WTC11 (cell line): ENCODE data around the gene ZRANB2. TPM values are rescaled to one million over a fixed set of nuclear protein-coding genes. Genes with fewer than 3 reads are reported as not detected.

Experiments used
- ATAC-seq: fragments of 200-7000 bp; cut with Tn5 transposase; 2 replicates; pipeline ENCODE4 v1.10.0; 2021; ENCODE audit warnings: mild to moderate bottlenecking, moderate library complexity
- CTCF ChIA-PET: fragments of 300-600 bp; sonication (Branson Sonifier 250); formaldehyde crosslinking; loops from one replicate; lab custom pipeline; 2021; ENCODE audit warnings: antibody characterized with exemption; lab: Charles Lee
- POLR2A ChIA-PET: fragments of 350-600 bp; sonication (Branson Sonifier 250); formaldehyde crosslinking; loops from one replicate; lab custom pipeline; 2021; ENCODE audit warnings: antibody characterized with exemption; lab: Charles Lee
- DNase-seq: peaks from one replicate; pipeline ENCODE4 v3.0.0; 2021; ENCODE audit warnings: low spot score
- H3K27ac Mint-ChIP-seq: 2 replicates; pipeline ENCODE4 v1.8.0; 2021; ENCODE audit warnings: mixed read lengths
- H3K27me3 Mint-ChIP-seq: 2 replicates; pipeline ENCODE4 v1.8.0; 2021; ENCODE audit warnings: low read depth, mild to moderate bottlenecking, moderate library complexity, mixed read lengths
- H3K36me3 Mint-ChIP-seq: 2 replicates; pipeline ENCODE4 v1.8.0; 2021; ENCODE audit warnings: mixed read lengths
- H3K4me1 Mint-ChIP-seq: 2 replicates; pipeline ENCODE4 v1.8.0; 2022; ENCODE audit warnings: mixed read lengths
- H3K4me3 Mint-ChIP-seq: 2 replicates; pipeline ENCODE4 v1.8.0; 2021; ENCODE audit warnings: mild to moderate bottlenecking, moderate library complexity, mixed read lengths
- H3K9me3 Mint-ChIP-seq: 2 replicates; pipeline ENCODE4 v1.8.0; 2021; ENCODE audit warnings: mixed read lengths
- CREB1 ChIP-seq: sonication (generic); formaldehyde crosslinking; IDR thresholded peaks from 2 replicates; pipeline ENCODE4 v1.8.0; 2023; ENCODE audit warnings: mild to moderate bottlenecking, missing genetic modification reagents
- ETV6 ChIP-seq: sonication (generic); formaldehyde crosslinking; IDR thresholded peaks from 2 replicates; pipeline ENCODE4 v1.8.1; 2022; ENCODE audit warnings: mild to moderate bottlenecking, missing genetic modification reagents
- GTF2I ChIP-seq: fragments of 250-450 bp; sonication (Bioruptor Pico); conservative IDR thresholded peaks from 2 replicates; pipeline ENCODE4 v1.4.0; 2021; ENCODE audit warnings: mild to moderate bottlenecking
- IRF2 ChIP-seq: sonication (generic); formaldehyde crosslinking; IDR thresholded peaks from 2 replicates; pipeline ENCODE4 v1.8.0; 2022; ENCODE audit warnings: low read depth, missing genetic modification reagents, borderline replicate concordance
- JAZF1 ChIP-seq: fragments of 250-450 bp; sonication (Bioruptor Pico); IDR thresholded peaks from 2 replicates; pipeline ENCODE4 v1.9.0; 2021; ENCODE audit warnings: moderate library complexity, mild to moderate bottlenecking, inconsistent platforms
- MYBL2 ChIP-seq: sonication (generic); formaldehyde crosslinking; IDR thresholded peaks from 2 replicates; pipeline ENCODE4 v1.8.1; 2023; ENCODE audit warnings: mild to moderate bottlenecking, moderate library complexity, missing genetic modification reagents
- NR1H2 ChIP-seq: sonication (generic); formaldehyde crosslinking; IDR thresholded peaks from 2 replicates; pipeline ENCODE4 v1.9.0; 2021; ENCODE audit warnings: mild to moderate bottlenecking, moderate library complexity, missing genetic modification reagents
- SMAD4 ChIP-seq: sonication (generic); formaldehyde crosslinking; IDR thresholded peaks from 2 replicates; pipeline ENCODE4 v1.8.0; 2022; ENCODE audit warnings: mild to moderate bottlenecking, missing genetic modification reagents
- TEAD4 ChIP-seq: sonication (generic); formaldehyde crosslinking; IDR thresholded peaks from 2 replicates; pipeline ENCODE4 v1.8.0; 2022; ENCODE audit warnings: mild to moderate bottlenecking, missing genetic modification reagents
- ZNF121 ChIP-seq: sonication (generic); formaldehyde crosslinking; IDR thresholded peaks from 2 replicates; pipeline ENCODE4 v1.8.0; 2023; ENCODE audit warnings: missing genetic modification reagents
- ZNF416 ChIP-seq: fragments of 250-450 bp; sonication (Bioruptor Pico); IDR thresholded peaks from 2 replicates; pipeline ENCODE4 v1.9.0; 2021; ENCODE audit warnings: mild to moderate bottlenecking, inconsistent platforms
- total RNA-seq: library from RNA; stranded (reverse); gene quantifications from 3 replicates; pipeline ENCODE4 v1.2.3, GENCODE V29; 2021
- TF ChIP-seq, protein P1 (sequence below): fragments of 250-450 bp; sonication (Bioruptor Pico); IDR thresholded peaks from 2 replicates; pipeline ENCODE4 v1.9.0; 2021; ENCODE audit warnings: moderate library complexity, mild to moderate bottlenecking, inconsistent platforms, borderline replicate concordance
- TF ChIP-seq, protein P2 (sequence below): sonication (generic); formaldehyde crosslinking; IDR thresholded peaks from 2 replicates; pipeline ENCODE4 v1.8.0; 2023; ENCODE audit warnings: missing genetic modification reagents, mild to moderate bottlenecking, borderline replicate concordance
- TF ChIP-seq, protein P3 (sequence below): fragments of 200-600 bp; IDR thresholded peaks from 2 replicates; pipeline ENCODE4 v1.8.0; 2022; ENCODE audit warnings: antibody characterized with exemption
- TF ChIP-seq, protein P4 (sequence below): sonication (generic); formaldehyde crosslinking; IDR thresholded peaks from 2 replicates; pipeline ENCODE4 v1.8.1; 2022; ENCODE audit warnings: mild to moderate bottlenecking, missing genetic modification reagents, moderate library complexity, borderline replicate concordance
- TF ChIP-seq, protein P5 (sequence below): sonication (generic); formaldehyde crosslinking; IDR thresholded peaks from 2 replicates; pipeline ENCODE4 v1.8.0; 2023; ENCODE audit warnings: missing genetic modification reagents
- TF ChIP-seq, protein P6 (sequence below): sonication (generic); formaldehyde crosslinking; IDR thresholded peaks from 2 replicates; pipeline ENCODE4 v1.8.1; 2023; ENCODE audit warnings: mild to moderate bottlenecking, missing genetic modification reagents, moderate library complexity
- TF ChIP-seq, protein P7 (sequence below): sonication (generic); formaldehyde crosslinking; IDR thresholded peaks from 2 replicates; pipeline ENCODE4 v1.8.0; 2022; ENCODE audit warnings: mild to moderate bottlenecking, missing genetic modification reagents
- TF ChIP-seq, protein P8 (sequence below): sonication (generic); formaldehyde crosslinking; IDR thresholded peaks from 2 replicates; pipeline ENCODE4 v1.8.0; 2022; ENCODE audit warnings: mild to moderate bottlenecking, missing genetic modification reagents

ZRANB2 gene
- total RNA-seq, 1 experiment from 2014 or later = 85.8 TPM

DNA sequence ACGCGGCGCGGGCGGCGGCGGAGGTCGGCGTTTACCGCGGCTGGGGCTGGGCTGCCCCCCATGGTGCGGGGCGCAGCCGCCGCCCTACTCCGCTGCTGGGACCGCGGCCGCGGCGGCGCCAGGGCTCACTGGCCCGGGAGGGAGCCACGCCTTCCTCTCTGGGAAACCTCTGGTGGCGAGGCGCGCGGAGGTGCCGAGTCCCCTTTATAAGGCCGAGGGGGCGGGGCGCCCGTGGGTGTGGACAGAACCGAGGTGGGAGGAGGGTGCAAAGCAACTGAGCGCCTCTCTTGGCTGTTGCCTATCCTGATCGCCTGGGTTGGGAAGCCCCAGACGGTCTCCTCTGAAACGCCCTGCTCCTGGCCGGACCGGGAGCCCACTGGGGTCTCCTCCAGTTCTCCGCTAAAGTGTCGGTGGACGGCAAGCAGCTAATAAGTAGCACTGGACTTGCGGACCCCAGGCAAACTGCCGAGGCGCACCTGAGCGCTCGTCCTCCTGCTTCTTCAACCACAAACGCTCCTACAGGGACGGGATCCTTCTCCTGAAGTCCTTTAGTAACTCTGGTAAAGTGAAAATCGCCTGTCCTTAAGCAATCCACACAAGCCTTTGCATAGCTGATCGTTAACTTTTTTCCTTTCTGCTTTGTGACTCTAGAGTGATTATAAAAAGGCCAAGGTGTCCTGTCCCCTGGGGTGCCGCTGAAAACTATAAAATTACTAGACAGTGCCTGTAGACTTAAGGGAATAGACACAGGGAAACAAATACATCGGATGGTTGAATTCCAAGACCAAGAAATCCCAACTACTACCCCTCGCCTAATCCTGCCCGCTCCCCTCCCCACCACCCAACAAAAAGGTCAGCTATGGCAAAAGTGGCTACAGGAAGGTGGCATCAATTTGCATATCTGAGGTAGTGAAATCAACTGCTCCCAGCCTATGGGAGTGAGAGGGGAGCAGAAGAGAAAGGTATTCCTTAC, 32.9 kb downstream of the ZRANB2 start, which contains the start of gene PTGER3:
Gene PTGER3 (minus strand): TSS at position 182 of the 973 bp plus-strand sequence. CDS start 239 bp downstream, outside the sequence.
- H3K36me3 Mint-ChIP-seq = no peaks in the 10 kb centered on the region
- H3K4me3 Mint-ChIP-seq = peak within 1 kb of the TSS; percentile 77
- H3K9me3 Mint-ChIP-seq = no peaks in the 10 kb centered on the region
- ChIA-PET CTCF (interaction anchor here (1.0 to 1.2 kb wide), 2 partner anchors 82 to 363 kb away, joined by 3 to 5 read pairs; no protein-coding TSS in a partner anchor), POLR2A (no interaction called here)
- H3K4me1 Mint-ChIP-seq = peaks cover 9% of the 10 kb centered on the region; the same call in 1 of the 2 replicates
- H3K27me3 Mint-ChIP-seq = peaks cover 43% of the 10 kb centered on the region
- ATAC-seq = peak; percentile 64
- no peak within 1 kb of the TSS for H3K27ac Mint-ChIP-seq
- peak; percentile 69 for DNase-seq
- TF ChIP-seq, protein P1, sequence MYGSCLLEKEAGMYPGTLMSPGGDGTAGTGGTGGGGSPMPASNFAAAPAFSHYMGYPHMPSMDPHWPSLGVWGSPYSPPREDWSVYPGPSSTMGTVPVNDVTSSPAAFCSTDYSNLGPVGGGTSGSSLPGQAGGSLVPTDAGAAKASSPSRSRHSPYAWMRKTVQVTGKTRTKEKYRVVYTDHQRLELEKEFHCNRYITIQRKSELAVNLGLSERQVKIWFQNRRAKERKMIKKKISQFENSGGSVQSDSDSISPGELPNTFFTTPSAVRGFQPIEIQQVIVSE (CRISPR knock-in tag) = no peak
- TF ChIP-seq JAZF1 (CRISPR knock-in tag) = no peak
- TF ChIP-seq, protein P2, sequence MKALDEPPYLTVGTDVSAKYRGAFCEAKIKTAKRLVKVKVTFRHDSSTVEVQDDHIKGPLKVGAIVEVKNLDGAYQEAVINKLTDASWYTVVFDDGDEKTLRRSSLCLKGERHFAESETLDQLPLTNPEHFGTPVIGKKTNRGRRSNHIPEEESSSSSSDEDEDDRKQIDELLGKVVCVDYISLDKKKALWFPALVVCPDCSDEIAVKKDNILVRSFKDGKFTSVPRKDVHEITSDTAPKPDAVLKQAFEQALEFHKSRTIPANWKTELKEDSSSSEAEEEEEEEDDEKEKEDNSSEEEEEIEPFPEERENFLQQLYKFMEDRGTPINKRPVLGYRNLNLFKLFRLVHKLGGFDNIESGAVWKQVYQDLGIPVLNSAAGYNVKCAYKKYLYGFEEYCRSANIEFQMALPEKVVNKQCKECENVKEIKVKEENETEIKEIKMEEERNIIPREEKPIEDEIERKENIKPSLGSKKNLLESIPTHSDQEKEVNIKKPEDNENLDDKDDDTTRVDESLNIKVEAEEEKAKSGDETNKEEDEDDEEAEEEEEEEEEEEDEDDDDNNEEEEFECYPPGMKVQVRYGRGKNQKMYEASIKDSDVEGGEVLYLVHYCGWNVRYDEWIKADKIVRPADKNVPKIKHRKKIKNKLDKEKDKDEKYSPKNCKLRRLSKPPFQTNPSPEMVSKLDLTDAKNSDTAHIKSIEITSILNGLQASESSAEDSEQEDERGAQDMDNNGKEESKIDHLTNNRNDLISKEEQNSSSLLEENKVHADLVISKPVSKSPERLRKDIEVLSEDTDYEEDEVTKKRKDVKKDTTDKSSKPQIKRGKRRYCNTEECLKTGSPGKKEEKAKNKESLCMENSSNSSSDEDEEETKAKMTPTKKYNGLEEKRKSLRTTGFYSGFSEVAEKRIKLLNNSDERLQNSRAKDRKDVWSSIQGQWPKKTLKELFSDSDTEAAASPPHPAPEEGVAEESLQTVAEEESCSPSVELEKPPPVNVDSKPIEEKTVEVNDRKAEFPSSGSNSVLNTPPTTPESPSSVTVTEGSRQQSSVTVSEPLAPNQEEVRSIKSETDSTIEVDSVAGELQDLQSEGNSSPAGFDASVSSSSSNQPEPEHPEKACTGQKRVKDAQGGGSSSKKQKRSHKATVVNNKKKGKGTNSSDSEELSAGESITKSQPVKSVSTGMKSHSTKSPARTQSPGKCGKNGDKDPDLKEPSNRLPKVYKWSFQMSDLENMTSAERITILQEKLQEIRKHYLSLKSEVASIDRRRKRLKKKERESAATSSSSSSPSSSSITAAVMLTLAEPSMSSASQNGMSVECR (CRISPR knock-in tag) = 0 out of 2 replicates have a peak, but pooled peaks have one; percentile 12
- TF ChIP-seq ZNF416 (CRISPR knock-in tag) = no peak
- TF ChIP-seq, protein P3, sequence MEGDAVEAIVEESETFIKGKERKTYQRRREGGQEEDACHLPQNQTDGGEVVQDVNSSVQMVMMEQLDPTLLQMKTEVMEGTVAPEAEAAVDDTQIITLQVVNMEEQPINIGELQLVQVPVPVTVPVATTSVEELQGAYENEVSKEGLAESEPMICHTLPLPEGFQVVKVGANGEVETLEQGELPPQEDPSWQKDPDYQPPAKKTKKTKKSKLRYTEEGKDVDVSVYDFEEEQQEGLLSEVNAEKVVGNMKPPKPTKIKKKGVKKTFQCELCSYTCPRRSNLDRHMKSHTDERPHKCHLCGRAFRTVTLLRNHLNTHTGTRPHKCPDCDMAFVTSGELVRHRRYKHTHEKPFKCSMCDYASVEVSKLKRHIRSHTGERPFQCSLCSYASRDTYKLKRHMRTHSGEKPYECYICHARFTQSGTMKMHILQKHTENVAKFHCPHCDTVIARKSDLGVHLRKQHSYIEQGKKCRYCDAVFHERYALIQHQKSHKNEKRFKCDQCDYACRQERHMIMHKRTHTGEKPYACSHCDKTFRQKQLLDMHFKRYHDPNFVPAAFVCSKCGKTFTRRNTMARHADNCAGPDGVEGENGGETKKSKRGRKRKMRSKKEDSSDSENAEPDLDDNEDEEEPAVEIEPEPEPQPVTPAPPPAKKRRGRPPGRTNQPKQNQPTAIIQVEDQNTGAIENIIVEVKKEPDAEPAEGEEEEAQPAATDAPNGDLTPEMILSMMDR = no peak
- 0 out of 2 replicates have a peak, but pooled peaks have one; percentile 9 for TF ChIP-seq ETV6 (CRISPR knock-in tag)
- TF ChIP-seq, protein P4, sequence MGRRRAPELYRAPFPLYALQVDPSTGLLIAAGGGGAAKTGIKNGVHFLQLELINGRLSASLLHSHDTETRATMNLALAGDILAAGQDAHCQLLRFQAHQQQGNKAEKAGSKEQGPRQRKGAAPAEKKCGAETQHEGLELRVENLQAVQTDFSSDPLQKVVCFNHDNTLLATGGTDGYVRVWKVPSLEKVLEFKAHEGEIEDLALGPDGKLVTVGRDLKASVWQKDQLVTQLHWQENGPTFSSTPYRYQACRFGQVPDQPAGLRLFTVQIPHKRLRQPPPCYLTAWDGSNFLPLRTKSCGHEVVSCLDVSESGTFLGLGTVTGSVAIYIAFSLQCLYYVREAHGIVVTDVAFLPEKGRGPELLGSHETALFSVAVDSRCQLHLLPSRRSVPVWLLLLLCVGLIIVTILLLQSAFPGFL = no peak
- TF ChIP-seq SMAD4 = no peak
- TF ChIP-seq CREB1 = no peak
- TF ChIP-seq TEAD4 (CRISPR knock-in tag) = no peak
- TF ChIP-seq, protein P5, sequence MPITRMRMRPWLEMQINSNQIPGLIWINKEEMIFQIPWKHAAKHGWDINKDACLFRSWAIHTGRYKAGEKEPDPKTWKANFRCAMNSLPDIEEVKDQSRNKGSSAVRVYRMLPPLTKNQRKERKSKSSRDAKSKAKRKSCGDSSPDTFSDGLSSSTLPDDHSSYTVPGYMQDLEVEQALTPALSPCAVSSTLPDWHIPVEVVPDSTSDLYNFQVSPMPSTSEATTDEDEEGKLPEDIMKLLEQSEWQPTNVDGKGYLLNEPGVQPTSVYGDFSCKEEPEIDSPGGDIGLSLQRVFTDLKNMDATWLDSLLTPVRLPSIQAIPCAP = no peak
- no peak for TF ChIP-seq NR1H2 (CRISPR knock-in tag)
- TF ChIP-seq MYBL2 (CRISPR knock-in tag) = peak; percentile 7; the same call in 1 of the 2 replicates
- TF ChIP-seq, protein P6, sequence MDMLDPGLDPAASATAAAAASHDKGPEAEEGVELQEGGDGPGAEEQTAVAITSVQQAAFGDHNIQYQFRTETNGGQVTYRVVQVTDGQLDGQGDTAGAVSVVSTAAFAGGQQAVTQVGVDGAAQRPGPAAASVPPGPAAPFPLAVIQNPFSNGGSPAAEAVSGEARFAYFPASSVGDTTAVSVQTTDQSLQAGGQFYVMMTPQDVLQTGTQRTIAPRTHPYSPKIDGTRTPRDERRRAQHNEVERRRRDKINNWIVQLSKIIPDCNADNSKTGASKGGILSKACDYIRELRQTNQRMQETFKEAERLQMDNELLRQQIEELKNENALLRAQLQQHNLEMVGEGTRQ (CRISPR knock-in tag) = no peak
- TF ChIP-seq, protein P7, sequence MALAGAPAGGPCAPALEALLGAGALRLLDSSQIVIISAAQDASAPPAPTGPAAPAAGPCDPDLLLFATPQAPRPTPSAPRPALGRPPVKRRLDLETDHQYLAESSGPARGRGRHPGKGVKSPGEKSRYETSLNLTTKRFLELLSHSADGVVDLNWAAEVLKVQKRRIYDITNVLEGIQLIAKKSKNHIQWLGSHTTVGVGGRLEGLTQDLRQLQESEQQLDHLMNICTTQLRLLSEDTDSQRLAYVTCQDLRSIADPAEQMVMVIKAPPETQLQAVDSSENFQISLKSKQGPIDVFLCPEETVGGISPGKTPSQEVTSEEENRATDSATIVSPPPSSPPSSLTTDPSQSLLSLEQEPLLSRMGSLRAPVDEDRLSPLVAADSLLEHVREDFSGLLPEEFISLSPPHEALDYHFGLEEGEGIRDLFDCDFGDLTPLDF = no peak
- no peak for TF ChIP-seq GTF2I (CRISPR knock-in tag)
- TF ChIP-seq IRF2 = no peak
- TF ChIP-seq ZNF121 = no peak
- TF ChIP-seq, protein P8, sequence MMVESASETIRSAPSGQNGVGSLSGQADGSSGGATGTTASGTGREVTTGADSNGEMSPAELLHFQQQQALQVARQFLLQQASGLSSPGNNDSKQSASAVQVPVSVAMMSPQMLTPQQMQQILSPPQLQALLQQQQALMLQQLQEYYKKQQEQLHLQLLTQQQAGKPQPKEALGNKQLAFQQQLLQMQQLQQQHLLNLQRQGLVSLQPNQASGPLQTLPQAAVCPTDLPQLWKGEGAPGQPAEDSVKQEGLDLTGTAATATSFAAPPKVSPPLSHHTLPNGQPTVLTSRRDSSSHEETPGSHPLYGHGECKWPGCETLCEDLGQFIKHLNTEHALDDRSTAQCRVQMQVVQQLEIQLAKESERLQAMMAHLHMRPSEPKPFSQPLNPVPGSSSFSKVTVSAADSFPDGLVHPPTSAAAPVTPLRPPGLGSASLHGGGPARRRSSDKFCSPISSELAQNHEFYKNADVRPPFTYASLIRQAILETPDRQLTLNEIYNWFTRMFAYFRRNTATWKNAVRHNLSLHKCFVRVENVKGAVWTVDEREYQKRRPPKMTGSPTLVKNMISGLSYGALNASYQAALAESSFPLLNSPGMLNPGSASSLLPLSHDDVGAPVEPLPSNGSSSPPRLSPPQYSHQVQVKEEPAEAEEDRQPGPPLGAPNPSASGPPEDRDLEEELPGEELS (CRISPR knock-in tag) = no peak; the same call in 1 of the 2 replicates
- TF ChIP-seq, all 79 proteins: peak for 3
